Activated CD4-positive, alpha-beta T cell treated with anti-CD3 and anti-CD28 coated beads, Interleukin-2, amount 50 U/mL, for 1 hour (primary cell): ENCODE data around the gene GDF15.
A peak's percentile ranks its signal among the peaks of the same experiment; 100 is the strongest.
"Not testable (repeated sequence)": the region's sequence is repeated elsewhere in the genome, so short reads cannot be mapped to it uniquely, and the experiment has no call there.

Experiments used
- DNase-seq: peaks from one replicate; pipeline ENCODE4 v3.0.0-alpha.2; 2020

GDF15 gene, protein sequence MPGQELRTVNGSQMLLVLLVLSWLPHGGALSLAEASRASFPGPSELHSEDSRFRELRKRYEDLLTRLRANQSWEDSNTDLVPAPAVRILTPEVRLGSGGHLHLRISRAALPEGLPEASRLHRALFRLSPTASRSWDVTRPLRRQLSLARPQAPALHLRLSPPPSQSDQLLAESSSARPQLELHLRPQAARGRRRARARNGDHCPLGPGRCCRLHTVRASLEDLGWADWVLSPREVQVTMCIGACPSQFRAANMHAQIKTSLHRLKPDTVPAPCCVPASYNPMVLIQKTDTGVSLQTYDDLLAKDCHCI

DNA sequence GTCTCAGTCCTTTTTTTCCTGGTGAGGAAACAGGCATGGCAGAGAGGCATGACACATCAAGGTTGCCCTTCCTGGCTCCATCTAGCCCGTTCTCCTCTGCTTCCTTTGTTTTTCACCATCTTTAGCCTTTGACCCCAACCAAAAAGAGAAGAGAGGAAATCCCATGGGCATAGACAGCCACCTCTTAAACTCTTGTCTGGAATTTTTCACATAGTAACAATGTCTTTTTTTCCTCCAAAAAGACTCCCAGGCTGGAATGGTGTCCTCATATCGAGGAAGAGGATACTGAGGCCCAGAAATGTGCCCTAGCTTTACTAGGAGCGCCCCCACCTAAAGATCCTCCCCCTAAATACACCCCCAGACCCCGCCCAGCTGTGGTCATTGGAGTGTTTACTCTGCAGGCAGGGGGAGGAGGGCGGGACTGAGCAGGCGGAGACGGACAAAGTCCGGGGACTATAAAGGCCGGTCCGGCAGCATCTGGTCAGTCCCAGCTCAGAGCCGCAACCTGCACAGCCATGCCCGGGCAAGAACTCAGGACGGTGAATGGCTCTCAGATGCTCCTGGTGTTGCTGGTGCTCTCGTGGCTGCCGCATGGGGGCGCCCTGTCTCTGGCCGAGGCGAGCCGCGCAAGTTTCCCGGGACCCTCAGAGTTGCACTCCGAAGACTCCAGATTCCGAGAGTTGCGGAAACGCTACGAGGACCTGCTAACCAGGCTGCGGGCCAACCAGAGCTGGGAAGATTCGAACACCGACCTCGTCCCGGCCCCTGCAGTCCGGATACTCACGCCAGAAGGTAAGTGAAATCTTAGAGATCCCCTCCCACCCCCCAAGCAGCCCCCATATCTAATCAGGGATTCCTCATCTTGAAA is at the start of gene GDF15:
TSS of gene GDF15 (plus strand) at position 484 of the 868 bp plus-strand sequence. CDS start at position 516, 32 bp downstream.
- peak; percentile 24 for DNase-seq

DNA sequence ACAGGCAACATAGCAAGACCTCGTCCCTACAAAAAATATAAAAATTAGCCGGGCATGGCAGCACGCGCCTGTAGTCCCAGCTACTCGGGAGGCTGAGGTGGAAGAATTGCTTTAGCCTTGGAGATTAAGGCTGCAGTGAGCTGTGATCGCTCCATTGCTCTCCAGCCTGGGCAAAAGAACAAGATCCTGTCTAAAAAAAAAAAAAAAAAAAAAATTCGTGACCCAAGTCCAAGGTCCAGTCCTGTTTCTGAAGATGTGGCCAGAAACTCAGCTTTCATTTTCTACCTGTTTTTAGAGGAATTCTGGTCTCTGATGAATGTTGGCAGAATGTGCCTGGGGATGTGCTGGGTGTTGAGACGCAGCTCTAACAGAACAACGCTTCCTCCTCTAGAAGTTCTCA is 47.4 kb upstream of the GDF15 start:
- DNase-seq: no peak

DNA sequence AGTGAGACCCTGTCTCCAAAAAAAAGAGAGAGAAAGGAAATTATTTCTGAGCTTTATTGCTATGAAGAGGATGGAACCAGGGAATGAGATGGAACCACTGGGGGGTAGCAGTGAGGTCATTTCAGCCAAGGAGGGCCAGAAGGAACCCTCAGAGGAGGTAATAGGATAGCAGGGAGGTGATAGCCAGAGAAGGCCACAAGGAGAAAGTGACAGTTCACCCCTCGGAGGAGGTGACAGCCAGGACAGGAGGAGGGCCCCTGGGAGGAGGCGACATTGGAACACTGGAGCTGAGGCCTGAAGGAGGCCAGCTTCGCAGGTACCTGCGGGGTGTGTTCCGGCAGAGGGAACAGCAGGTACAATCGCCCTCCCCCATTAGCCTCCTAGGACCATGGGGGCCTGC is 46.2 kb upstream of the GDF15 start:
- no peak for DNase-seq

DNA sequence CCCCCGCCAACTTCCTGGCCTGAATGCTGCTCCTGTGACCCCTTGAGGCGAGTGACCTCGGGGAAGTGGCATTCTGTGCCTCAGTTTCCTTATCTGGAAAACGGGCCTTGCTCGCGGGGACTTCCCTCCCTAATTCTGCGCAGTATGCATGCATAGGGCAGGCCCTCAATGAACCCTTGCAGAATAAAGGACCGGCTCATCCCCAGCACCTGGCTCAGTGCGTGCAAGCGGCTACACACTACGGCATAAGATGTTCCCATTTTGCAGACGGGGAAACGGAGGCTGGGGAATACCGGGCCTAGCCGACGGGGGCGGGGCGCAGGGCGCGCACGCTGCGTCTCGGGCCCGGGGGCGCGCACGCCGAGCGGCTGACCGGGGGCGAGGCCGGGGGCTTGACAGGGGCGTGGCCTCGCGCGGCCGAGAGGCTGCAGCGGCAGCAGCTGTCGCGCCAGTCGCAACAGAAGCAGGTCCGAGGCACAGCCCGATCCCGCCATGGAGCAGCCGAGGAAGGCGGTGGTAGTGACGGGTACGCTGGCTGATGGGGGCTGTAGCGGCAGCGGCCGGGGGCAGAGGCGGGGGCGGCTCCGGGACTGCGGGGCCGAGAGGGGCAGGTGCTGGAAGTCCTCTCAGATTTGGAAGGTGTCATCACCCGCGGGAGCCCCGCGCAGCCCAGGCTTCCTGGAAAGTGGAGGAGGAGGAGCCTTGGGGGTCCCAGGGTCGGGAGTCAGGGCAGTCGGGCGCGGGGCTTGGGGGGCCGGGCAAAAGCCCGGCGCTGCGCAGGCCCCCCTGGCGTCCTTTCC is 45.6 kb upstream of the GDF15 start, which contains the start of gene PGPEP1:
TSS of gene PGPEP1 (plus strand) at position 409 of the 800 bp plus-strand sequence. CDS start at position 493, 84 bp downstream.
- peak; percentile 45 for DNase-seq

DNA sequence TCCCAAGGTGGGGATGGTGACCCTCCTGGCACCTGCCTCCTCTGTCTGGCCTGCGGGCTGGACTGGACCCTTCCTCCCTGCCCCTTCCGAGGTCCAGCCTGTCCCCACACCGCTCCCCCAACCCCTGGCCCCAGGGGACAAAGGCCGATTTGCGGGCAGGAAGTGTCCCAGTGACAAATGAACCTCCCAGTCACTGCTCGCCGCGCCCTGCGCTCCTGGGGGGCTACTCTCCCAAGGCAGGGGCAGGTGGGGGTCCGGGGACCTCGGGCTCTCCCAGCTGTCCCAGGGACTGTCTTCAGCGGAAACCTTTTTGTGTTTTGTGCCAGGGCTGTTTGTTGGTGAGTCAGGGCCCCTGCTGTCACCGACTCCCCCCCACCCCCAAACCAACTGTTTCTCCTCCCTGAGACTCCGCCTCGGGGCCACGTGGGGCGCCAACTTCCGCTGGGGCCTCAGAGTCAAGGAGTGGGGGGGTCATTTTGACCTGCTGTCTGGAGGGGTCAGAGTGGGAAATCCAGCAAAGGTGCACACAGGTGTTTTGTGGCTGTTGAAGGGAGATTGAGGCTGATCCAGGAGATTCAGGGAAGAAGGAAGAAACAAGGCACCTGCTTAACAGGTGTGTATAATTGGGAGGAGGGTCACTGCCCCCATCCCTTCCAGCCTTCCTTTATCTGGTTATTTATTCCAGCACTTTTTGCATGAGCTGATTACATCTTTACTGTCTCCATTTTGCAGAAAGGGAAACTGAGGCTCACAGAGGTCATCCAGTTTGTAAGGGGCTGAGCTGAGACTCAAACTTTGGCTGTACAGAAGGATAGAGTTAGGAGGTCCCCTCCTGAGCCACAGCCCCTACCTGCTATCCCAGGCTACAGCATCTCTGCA is 44.7 kb upstream of the GDF15 start:
- peak; percentile 55 for DNase-seq

DNA sequence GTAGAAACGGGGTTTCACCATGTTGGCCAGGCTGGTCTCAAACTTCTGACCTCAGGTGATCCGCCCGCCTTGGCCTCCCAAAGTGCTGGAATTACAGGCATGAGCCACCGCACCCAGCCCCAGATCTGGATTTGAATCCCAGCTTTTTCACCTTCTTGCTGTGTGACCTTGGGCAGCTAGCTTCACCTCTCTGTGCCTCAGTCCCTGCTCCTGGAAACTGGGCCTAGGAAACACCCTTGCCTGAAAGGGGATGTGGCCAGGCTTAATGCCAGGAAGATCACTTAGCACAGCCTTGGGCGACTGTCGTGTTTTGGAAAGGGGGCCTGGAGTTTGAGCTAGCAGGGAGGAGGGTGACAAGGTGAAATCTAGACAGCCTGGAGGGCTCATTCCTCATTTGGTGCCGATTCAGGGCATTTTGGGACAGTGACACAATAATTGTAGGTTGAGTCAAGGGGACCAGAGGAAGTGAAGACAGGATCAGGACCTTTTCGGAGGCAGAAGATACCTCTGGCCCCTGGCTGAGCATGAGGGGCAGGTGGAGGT is 43.8 kb upstream of the GDF15 start:
- no peak for DNase-seq

DNA sequence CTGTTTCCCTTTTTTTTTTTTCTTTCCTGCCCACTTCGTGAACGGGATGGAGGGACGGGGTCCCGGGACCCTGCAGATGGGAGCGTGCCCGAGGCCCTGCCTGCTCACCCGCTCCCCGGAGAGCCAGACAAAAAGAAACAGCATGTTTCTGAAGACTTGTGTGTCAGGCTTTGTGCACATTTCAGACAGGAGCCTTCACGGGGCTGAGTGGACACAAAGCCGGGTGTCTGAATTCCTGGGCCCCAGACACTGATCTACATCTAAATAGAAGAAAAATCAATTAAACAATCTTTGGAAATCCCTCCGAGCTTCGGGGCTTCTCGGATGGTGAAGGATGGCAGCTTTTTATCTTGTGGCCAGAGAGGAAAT is 41.4 kb upstream of the GDF15 start:
- no peak for DNase-seq

DNA sequence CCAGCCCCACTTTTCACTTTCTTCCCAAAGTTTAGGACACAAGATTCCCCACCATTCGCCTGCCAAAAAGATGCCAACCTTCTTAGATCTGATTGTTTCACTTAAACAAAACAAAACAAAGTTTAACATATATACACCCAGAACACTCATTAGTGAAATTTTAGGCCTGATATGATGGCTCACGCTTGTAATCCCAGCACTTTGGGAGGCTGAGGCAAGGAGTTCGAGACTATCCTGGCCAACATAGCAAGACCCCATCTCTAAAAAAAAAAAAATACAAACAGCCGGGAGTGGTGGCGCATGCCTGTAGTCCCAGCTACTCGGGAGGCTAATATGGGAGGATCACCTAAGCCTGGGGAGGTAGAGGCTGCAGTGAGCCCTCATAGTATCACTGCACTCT is 40.7 kb upstream of the GDF15 start:
- DNase-seq: no peak

DNA sequence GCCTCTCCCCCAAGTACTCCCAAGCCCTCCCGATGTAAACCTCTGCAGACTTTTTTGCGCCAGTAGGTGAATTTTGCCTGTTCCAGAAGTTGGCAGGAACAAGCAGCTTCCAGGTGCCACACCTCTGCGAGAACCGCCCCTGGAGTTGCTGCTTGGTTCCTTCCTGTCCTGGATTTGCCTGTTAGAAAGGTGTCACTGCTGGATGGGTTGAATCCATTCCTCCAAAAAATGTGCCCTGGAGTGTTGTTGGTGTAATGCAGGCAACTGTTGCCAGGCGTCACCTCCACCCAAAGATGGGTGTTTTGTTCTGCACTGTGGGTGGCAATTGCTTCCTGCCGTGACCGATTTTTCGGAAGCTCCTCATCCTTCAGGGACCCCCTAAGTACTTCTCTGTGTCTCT is 39.9 kb upstream of the GDF15 start:
- no peak for DNase-seq

DNA sequence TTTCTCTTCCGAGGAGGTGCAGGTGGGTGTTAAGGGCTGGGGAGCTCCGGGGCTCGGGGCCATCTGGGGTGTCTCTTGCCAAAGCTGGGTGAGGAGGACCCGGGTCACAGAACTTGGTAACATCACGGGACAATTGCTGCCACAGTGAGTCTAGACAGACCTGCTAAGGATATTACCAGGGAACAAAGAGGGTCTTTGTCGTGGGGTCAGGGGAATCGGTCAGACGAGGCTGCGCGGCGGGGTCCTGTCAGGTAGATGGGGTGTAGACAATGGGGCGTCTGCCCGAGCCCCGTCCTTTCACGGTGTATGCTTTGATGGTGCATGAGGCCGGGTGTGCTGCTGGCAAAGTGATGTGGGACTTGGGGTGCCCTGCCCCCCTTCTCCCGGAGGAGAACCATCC is 37.8 kb upstream of the GDF15 start:
- no peak for DNase-seq

DNA sequence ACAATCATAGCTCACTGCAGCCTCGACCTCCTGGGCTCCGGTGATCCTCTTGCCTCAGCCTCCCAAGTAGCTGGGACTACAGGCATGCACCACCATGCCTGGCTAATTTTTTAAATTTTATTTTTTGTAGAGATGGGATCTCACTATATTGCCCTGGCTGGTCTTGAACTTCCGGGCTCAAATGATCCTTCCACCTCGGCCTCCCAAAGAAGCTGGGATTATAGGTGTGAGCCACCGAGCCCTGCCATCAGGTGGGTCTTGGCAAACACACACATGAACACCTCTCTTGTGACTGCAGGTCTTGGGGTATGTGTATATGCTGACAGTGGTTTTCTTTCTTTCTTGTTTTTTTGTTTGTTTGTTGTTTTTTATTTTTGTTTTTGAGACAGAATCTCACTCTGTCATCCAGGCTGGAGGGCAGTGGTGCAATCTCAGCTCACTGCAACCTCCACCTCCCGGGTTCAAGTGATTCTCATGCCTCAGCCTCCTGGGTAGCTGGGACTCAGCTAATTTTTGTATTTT is 37.1 kb upstream of the GDF15 start:
- DNase-seq: not testable (repeated sequence)

DNA sequence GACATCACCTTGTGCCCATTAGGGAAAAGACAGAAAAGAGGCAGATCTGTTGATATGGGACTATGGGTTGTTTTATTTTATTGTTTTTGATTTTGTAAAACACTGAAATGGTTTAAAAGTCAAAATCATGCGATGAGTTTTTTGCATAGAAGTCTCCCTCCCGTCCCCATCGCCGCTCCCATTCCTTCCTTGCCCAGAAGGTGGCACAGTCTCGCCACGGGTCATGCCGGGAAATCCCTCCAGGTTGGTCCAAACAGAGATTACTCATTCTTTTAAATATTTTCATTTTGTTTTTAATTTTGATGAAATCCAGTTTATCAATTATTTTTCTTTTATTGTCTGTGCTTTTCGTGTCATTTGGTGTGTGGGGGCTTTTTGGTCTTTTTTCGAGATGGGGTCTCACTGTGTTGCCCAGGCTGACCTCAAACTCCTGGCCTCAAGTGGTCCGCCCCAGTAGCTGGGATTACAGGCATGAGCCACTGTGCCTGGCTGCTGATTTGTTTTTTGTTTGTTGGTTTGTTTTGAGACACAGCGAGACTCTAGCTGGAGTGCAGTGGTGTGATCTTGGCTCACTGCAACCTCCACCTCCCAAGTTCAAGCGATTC is 36.3 kb upstream of the GDF15 start:
- no peak for DNase-seq

DNA sequence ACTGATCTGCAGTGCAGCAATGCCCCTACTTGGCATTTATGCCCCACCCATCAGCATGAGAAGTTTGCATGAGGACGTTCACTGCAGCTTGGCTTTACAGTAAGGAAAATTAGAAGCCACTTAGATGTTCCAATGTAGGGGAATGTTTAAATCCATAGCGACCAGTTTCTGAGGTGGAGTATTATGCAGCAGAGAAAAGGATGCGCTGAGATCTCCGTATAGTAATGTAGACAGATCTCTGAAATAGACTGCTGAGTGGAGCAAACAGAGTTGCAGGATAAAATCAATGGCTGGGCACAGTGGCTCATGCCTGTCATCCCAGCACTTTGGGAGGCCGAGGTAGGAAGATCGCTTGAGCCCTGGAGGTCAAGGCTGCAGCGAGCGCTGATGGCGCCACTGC is 35.5 kb upstream of the GDF15 start:
- DNase-seq: no peak

DNA sequence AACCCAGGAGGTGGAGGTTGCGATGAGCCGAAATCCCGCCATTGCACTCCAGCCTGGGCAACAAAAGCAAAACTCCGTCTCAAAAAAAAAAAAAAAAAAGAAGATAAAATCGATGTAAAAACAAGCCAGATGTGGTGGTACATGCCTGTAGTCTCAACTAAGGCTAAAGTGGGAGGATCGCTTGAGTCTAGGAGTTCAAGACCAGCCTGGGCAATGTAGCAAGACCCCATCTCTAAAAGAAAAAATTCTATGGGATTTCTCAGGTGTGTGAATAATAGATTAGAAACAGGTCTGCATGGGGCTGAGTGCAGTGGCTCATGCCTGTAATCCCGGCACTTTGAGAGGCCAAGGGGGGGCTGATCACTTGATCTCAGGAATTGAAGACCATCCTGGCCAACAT is 34.4 kb upstream of the GDF15 start:
- no peak for DNase-seq

DNA sequence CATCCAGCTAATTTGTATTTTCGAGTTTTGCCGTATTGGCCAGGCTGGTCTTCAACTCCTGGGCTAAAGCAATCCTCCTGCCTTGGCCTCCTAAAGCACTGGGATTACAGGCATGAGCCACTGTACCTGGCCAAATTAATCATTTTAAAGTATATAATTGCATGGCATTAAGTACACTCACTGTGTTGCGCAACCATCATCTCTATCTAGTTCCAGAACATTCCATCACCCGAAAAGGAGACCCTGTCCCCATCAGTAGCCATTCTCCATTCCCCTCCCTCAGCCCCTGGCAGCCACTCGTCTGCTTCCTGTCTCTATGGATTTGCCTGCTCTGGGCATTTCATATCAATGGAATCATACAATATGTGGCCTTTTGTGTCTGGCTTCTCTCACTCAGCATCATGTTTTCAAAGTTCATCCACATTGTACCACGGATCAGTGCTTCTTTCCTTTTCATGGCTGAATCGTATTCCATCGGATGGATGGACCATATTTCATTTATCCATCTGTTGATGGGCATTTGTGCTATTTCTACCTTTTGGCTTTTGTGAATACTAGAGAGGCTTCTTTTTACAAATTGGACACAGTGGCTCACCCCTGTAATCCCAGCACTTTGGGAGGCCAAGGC is 32.5 kb upstream of the GDF15 start:
- DNase-seq: no peak

DNA sequence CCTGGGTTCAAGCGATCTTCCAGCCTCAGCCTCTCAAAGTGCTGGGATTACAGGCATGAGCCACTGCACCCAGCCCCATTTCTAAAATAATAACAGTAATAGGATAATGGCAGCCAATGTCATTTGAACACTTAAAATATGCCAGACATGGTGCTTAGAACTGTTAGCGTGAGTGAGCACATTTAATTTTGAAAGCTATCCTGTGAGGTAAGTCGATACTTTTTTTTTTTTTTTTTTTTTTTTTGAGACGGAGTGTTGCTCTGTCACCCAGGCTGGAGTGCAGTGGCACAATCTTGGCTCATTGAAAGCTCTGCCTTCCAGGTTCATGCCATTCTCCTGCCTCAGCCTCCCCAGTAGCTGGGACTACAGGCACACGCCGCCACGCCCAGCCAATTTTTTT is 31.2 kb upstream of the GDF15 start:
- DNase-seq: not testable (repeated sequence)

DNA sequence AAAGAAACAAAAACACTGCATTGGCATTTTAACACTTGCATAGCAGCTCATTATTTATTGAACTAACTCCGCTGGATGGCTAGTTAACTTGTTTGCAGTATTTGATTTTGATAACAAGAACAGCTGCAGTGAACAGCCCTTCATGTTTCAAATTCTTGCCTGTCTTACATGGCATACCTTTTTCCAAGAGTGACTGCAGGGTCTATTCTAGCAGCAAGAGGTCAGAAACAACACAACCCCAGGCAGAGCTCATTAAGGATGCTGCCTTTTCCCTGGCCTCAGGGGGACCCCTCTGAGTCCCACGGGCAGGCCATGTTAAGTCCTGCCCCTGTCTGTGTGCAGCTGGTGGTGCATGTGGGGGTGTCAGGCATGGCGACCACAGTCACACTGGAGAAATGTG is 28.9 kb upstream of the GDF15 start:
- DNase-seq: no peak

DNA sequence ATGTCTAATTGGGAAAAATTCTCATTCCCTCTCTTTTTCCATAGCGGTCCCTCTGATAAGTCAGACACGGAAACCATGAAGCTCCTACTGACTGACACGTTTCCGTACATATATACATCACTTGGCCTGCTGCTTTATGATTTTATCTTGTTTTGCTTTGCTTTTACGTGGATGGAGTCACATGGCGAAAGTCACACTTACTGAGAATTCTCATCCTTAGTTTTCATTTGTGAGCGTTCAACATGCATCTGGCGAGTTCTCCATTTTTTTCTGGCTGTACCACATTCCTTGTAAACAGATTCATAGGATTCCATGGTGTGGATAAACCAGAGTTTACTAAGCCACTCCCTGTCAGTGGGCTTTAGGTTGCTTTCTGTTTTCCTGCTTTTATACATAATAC is 24.3 kb upstream of the GDF15 start:
- DNase-seq: no peak

DNA sequence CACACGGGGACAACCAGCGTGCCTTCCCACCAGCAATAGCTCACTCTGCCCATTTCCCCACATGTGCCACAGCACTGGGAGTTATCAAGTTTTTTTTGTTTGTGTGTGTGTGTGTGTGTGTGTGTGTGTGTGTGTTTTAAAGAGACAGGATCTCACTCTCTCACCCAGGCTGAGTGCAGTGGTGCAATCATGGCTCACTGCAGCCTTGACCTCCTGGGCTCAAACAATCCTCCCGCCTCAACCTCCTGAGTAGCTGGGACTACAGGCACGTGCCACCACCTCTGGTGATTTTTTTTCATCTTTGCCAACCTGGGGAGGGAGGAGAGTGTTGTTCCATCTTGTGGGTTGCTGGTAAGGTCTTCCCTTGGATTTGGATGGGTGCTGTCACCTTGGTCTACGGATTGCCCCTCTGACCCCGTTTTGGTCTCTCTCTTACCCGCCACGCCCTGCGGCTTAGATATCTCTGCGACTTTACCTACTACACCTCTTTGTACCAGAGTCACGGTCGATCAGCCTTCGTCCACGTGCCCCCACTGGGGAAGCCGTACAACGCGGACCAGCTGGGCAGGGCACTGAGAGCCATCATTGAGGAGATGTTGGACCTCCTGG is 22.9 kb upstream of the GDF15 start:
- no peak for DNase-seq

DNA sequence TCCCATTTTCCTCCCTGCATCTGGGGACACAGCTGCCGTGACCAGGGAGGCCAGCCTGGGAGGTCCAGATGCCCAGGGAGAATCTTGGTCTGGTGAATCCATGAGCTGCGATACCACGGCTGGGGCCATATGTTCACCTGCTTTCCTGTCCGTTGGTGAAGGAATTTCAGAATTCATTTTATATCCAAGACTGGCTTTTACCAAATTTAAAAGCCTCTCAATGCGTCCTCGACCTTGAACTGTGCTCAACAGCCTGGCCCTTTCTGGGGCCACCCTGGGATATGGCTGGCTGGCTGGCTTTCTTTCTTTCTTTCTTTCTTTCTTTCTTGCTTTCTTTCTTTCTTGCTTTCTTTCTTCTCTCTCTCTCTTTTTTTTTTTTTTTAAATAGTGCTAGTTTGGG is 22.2 kb upstream of the GDF15 start:
- DNase-seq: no peak
